Effector memory CD8-positive, alpha-beta T cell (primary cell): ENCODE measurements around the gene BCL11A.

Experiments used
- ATAC-seq: fragments of 150-1000 bp; cut with Tn5 transposase; replicated peaks from 2 replicates; pipeline ENCODE4 v1.10.0; 2021; ENCODE audit warnings: mild to moderate bottlenecking, moderate library complexity
- DNase-seq, 3 experiments: peaks; one replicate each; pipeline ENCODE4 v3.0.0; 2021
- H3K27ac Mint-ChIP-seq, 2 donors: one replicate each; pipeline ENCODE4 v1.8.0; 2022; ENCODE audit warnings: mild to moderate bottlenecking in 2 of 2, mixed read lengths in 2 of 2, moderate library complexity in 2 of 2
- H3K27me3 Mint-ChIP-seq, 2 donors: one replicate each; pipeline ENCODE4 v1.8.0; 2022; ENCODE audit warnings: mixed read lengths in 2 of 2
- H3K36me3 Mint-ChIP-seq: one replicate; pipeline ENCODE4 v1.8.0; 2022; ENCODE audit warnings: mild to moderate bottlenecking, moderate library complexity, mixed read lengths; ENCODE audit not compliant: insufficient read depth
- H3K4me1 Mint-ChIP-seq, 2 donors: one replicate each; pipeline ENCODE4 v1.8.0; 2022; ENCODE audit warnings: low read depth in 2 of 2, mixed read lengths in 2 of 2
- H3K4me3 Mint-ChIP-seq, 2 donors: one replicate each; pipeline ENCODE4 v1.8.0; 2022; ENCODE audit warnings: mild to moderate bottlenecking in 2 of 2, mixed read lengths in 2 of 2, moderate library complexity in 2 of 2
- H3K9me3 Mint-ChIP-seq, 2 donors: one replicate each; pipeline ENCODE4 v1.8.0; 2022; ENCODE audit warnings: mixed read lengths in 2 of 2

The BCL11A gene

DNA sequence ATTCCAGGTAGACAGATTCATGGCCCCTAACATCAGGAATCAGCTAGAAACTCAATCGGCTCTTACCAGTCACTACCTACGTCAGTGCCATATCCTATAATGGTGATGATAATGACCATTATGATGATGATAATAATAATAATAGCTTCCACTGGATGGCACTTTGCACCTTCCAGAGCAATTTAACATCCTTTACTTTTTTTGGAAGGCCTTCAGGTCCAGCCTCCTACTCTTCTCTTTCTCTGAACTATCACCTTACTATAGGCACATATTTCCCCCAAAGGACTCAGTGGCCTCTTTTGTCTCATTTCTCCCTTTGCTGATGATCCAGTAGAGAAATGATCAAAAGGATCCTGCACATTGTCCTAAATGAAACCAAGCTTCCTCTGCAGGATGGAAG is 56.0 kb downstream of the BCL11A start:
- Mint-ChIP-seq H3K27me3 (peaks cover 25 to 31% of the 10 kb centered on the region in 2 donors), H3K36me3 (peaks cover 4% of the 10 kb centered on the region), H3K27ac (no peak overlapping the region), H3K4me1 (no peaks in the 10 kb centered on the region), H3K4me3 (no peak overlapping the region), H3K9me3 (no peaks in the 10 kb centered on the region)
- DNase-seq, result no peak
- ATAC-seq, result no peak

GRCh38 chr2:60496956-60497355 is 56.5 kb downstream of the BCL11A start:
- Mint-ChIP-seq H3K4me1 (no peaks in the 10 kb centered on the region), H3K27me3 (peaks cover 25 to 35% of the 10 kb centered on the region in 2 donors), H3K4me3 (no peak overlapping the region), H3K9me3 (no peaks in the 10 kb centered on the region), H3K27ac (no peak overlapping the region), H3K36me3 (peaks cover 4% of the 10 kb centered on the region)
- ATAC-seq (no peak), DNase-seq (no peak)

GRCh38 chr2:60496475-60496874 is 57.0 kb downstream of the BCL11A start:
- no peak overlapping the region for H3K27ac Mint-ChIP-seq
- DNase-seq, result no peak
- peaks cover 30 to 39% of the 10 kb centered on the region in 2 donors for H3K27me3 Mint-ChIP-seq
- H3K4me1 Mint-ChIP-seq, result no peaks in the 10 kb centered on the region
- no peaks in the 10 kb centered on the region for H3K9me3 Mint-ChIP-seq
- no peak overlapping the region for H3K4me3 Mint-ChIP-seq
- H3K36me3 Mint-ChIP-seq, result peaks cover 3% of the 10 kb centered on the region
- no peak for ATAC-seq

DNA sequence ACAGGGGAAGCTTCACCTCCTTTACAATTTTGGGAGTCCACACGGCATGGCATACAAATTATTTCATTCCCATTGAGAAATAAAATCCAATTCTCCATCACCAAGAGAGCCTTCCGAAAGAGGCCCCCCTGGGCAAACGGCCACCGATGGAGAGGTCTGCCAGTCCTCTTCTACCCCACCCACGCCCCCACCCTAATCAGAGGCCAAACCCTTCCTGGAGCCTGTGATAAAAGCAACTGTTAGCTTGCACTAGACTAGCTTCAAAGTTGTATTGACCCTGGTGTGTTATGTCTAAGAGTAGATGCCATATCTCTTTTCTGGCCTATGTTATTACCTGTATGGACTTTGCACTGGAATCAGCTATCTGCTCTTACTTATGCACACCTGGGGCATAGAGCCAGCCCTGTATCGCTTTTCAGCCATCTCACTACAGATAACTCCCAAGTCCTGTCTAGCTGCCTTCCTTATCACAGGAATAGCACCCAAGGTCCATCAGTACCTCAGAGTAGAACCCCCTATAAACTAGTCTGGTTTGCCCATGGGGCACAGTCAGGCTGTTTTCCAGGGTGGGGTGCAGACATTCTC is 58.3 kb downstream of the BCL11A start:
- Mint-ChIP-seq H3K36me3 (no peaks in the 10 kb centered on the region), H3K9me3 (no peaks in the 10 kb centered on the region), H3K4me3 (no peak overlapping the region), H3K27me3 (peaks cover 26 to 47% of the 10 kb centered on the region in 2 donors), H3K27ac (no peak overlapping the region), H3K4me1 (no peaks in the 10 kb centered on the region)
- DNase-seq, result no peak
- ATAC-seq, result no peak

DNA sequence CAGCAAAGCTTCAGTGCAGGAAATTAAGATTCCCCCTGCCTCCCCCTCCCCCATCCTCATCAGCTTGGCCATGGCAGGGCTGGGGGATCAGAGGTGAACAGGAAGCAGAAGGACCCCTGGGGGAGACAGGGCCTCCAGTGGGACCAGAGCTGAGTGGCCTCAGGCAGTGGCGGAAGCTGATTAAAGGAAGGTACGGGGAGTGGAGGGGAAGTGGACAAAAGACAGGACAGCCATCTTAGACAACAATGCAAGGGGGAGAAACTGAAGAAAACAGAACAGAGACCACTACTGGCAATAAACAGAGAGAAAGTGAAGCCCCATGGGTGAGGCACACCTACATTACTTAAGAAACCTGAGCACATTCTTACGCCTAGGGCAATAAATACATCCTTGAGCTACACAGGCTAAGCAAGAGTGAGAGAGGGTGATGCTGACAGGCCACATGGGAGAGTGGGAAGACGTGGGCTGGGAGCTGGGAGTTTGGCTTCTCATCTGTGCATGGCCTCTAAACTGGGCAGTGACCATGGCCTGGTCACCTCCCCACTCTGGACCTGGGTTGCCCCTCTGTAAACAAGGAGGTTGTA is 59.6 kb downstream of the BCL11A start:
- no peaks in the 10 kb centered on the region for H3K4me1 Mint-ChIP-seq
- H3K27me3 Mint-ChIP-seq, result peaks cover 15 to 36% of the 10 kb centered on the region in 2 donors
- no peak overlapping the region for H3K27ac Mint-ChIP-seq
- ATAC-seq, result no peak
- no peak overlapping the region for H3K4me3 Mint-ChIP-seq
- H3K36me3 Mint-ChIP-seq, result no peaks in the 10 kb centered on the region
- no peak for DNase-seq
- no peaks in the 10 kb centered on the region for H3K9me3 Mint-ChIP-seq

GRCh38 chr2:60492548-60492947 is 60.9 kb downstream of the BCL11A start:
- Mint-ChIP-seq H3K4me1 (no peaks in the 10 kb centered on the region), H3K27ac (no peak overlapping the region), H3K4me3 (no peak overlapping the region), H3K36me3 (no peaks in the 10 kb centered on the region), H3K9me3 (no peaks in the 10 kb centered on the region), H3K27me3 (peaks cover 15 to 36% of the 10 kb centered on the region in 2 donors)
- ATAC-seq (no peak), DNase-seq (no peak)

GRCh38 chr2:60490848-60491247 is 62.6 kb downstream of the BCL11A start:
- peaks cover 15 to 34% of the 10 kb centered on the region in 2 donors for H3K27me3 Mint-ChIP-seq
- no peak overlapping the region for H3K4me3 Mint-ChIP-seq
- ATAC-seq (no peak), DNase-seq (no peak)
- no peaks in the 10 kb centered on the region for H3K4me1 Mint-ChIP-seq
- no peaks in the 10 kb centered on the region for H3K9me3 Mint-ChIP-seq
- H3K27ac Mint-ChIP-seq, result no peak overlapping the region
- H3K36me3 Mint-ChIP-seq, result no peaks in the 10 kb centered on the region

DNA sequence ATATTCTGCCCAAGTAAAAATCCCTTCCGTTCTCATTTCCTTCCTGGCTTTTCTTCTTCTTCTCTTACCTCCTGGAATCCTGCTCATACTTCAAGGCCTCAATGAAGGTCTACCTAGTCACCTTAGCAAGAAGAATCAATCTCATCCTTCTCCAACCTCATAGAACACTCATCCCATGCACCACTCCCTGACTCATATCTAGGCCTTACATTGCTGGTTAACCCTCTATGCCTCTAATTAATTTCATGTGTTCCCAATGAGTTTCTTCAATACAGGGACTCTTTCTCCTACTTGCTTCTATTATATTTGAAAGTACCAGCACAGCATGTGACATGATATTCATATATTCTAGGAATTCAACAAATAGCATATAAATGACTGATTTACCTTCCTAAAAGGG is 63.0 kb downstream of the BCL11A start:
- H3K4me1 Mint-ChIP-seq, result no peaks in the 10 kb centered on the region
- no peak overlapping the region for H3K27ac Mint-ChIP-seq
- ATAC-seq (no peak), DNase-seq (no peak)
- H3K27me3 Mint-ChIP-seq, result peaks cover 15 to 37% of the 10 kb centered on the region in 2 donors
- no peaks in the 10 kb centered on the region for H3K9me3 Mint-ChIP-seq
- no peaks in the 10 kb centered on the region for H3K36me3 Mint-ChIP-seq
- H3K4me3 Mint-ChIP-seq, result no peak overlapping the region

GRCh38 chr2:60489289-60489688 is 64.2 kb downstream of the BCL11A start:
- no peaks in the 10 kb centered on the region for H3K9me3 Mint-ChIP-seq
- no peaks in the 10 kb centered on the region for H3K4me1 Mint-ChIP-seq
- H3K4me3 Mint-ChIP-seq, result no peak overlapping the region
- ATAC-seq (no peak), DNase-seq (no peak)
- no peak overlapping the region for H3K27ac Mint-ChIP-seq
- H3K27me3 Mint-ChIP-seq, result peaks cover 15 to 37% of the 10 kb centered on the region in 2 donors
- no peaks in the 10 kb centered on the region for H3K36me3 Mint-ChIP-seq

DNA sequence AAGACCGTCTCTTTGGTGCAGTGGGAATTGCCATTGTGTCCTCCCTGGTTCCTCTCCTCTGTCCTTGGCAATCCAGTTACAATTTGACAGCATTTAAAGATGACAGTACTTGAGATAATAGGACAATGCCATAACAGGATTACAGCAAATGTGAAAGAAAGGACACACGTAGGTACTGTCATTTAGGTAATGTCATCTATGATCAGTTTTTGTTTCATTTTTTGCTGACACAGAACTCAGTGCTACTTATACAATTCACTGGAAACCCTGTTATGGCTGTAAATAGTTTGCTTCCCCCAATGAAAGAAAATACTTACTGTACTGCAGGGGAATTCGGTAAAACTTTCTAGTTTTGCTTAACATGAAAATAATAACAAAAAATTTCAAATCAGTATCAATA is 65.2 kb downstream of the BCL11A start:
- peaks cover 18 to 29% of the 10 kb centered on the region in 2 donors for H3K27me3 Mint-ChIP-seq
- H3K36me3 Mint-ChIP-seq, result no peaks in the 10 kb centered on the region
- no peak overlapping the region for H3K4me3 Mint-ChIP-seq
- no peak overlapping the region for H3K27ac Mint-ChIP-seq
- ATAC-seq (no peak), DNase-seq (no peak)
- H3K4me1 Mint-ChIP-seq, result no peaks in the 10 kb centered on the region
- H3K9me3 Mint-ChIP-seq, result no peaks in the 10 kb centered on the region

- no peak overlapping the region for H3K27ac Mint-ChIP-seq
- ATAC-seq (no peak), DNase-seq (no peak)
- no peaks in the 10 kb centered on the region for H3K9me3 Mint-ChIP-seq
- H3K27me3 Mint-ChIP-seq, result peaks cover 26 to 29% of the 10 kb centered on the region in 2 donors
- no peaks in the 10 kb centered on the region for H3K4me1 Mint-ChIP-seq
- no peak overlapping the region for H3K4me3 Mint-ChIP-seq
- no peaks in the 10 kb centered on the region for H3K36me3 Mint-ChIP-seq
Observed at GRCh38 chr2:60487174-60487573, 66.3 kb downstream of the BCL11A start.

GRCh38 chr2:60486551-60486950 is 66.9 kb downstream of the BCL11A start:
- Mint-ChIP-seq H3K4me1 (no peaks in the 10 kb centered on the region), H3K9me3 (no peaks in the 10 kb centered on the region), H3K27me3 (peaks cover 28 to 31% of the 10 kb centered on the region in 2 donors), H3K36me3 (no peaks in the 10 kb centered on the region), H3K27ac (no peak overlapping the region), H3K4me3 (no peak overlapping the region)
- ATAC-seq, result no peak
- no peak for DNase-seq

GRCh38 chr2:60486067-60486466 is 67.4 kb downstream of the BCL11A start:
- Mint-ChIP-seq H3K4me1 (no peaks in the 10 kb centered on the region), H3K27me3 (peaks cover 30 to 32% of the 10 kb centered on the region in 2 donors), H3K36me3 (no peaks in the 10 kb centered on the region), H3K9me3 (no peaks in the 10 kb centered on the region), H3K4me3 (no peak overlapping the region), H3K27ac (no peak overlapping the region)
- no peak for ATAC-seq
- no peak for DNase-seq

- no peak overlapping the region for H3K27ac Mint-ChIP-seq
- DNase-seq (no peak), ATAC-seq (no peak)
- H3K9me3 Mint-ChIP-seq, result no peaks in the 10 kb centered on the region
- no peaks in the 10 kb centered on the region for H3K4me1 Mint-ChIP-seq
- H3K4me3 Mint-ChIP-seq, result no peak overlapping the region
- H3K27me3 Mint-ChIP-seq, result peaks cover 25 to 34% of the 10 kb centered on the region in 2 donors
- no peaks in the 10 kb centered on the region for H3K36me3 Mint-ChIP-seq
Observed at GRCh38 chr2:60485550-60485949, 67.9 kb downstream of the BCL11A start.
